Naive thymus-derived CD8-positive, alpha-beta T cell (primary cell): Measurements from ENCODE around the gene OXCT2. TPM values are rescaled to one million over a fixed set of nuclear protein-coding genes. Genes with fewer than 3 reads are reported as not detected.
A peak's percentile ranks its signal among the peaks of the same experiment; 100 is the strongest.
"Not testable (repeated sequence)": the region's sequence is repeated elsewhere in the genome, so short reads cannot be mapped to it uniquely, and the experiment has no call there.

Experiments used
- ATAC-seq, 2 donors: fragments of 150-1000 bp; cut with Tn5 transposase in 1 of 2; sonication (Bioruptor Pico), chemical (Tn5 transposase) in 1 of 2; 1 replicate in 1 of 2; 2 replicates in 1 of 2; pipeline ENCODE4 v1.10.0; 2021; ENCODE audit warnings: mild to moderate bottlenecking in 2 of 2, moderate library complexity in 2 of 2
- POLR2A ChIA-PET: fragments of 350-600 bp; sonication (Branson Sonifier 250); formaldehyde crosslinking; loops from one replicate; lab custom pipeline; 2021; ENCODE audit warnings: antibody characterized with exemption; lab: Charles Lee
- DNase-seq, 10 donors: peaks; one replicate each; pipeline versions ENCODE4 v3.0.0 to v3.0.0-alpha.2; 2020 to 2022
- H3K27ac Mint-ChIP-seq, 10 donors: one replicate each; pipeline ENCODE4 v1.8.0; 2020 to 2022; ENCODE audit warnings: mild to moderate bottlenecking in 10 of 10, mixed read lengths in 10 of 10, moderate library complexity in 4 of 10, inconsistent platforms in 1 of 10
- H3K27me3 Mint-ChIP-seq, 5 donors: one replicate each; pipeline ENCODE4 v1.8.0; 2021 to 2022; ENCODE audit warnings: mixed read lengths in 5 of 5
- H3K36me3 Mint-ChIP-seq, 3 donors: one replicate each; pipeline ENCODE4 v1.8.0; 2020 to 2022; ENCODE audit warnings: mixed read lengths in 3 of 3, mild to moderate bottlenecking in 2 of 3, inconsistent platforms in 1 of 3
- H3K4me1 Mint-ChIP-seq, 4 donors: one replicate each; pipeline ENCODE4 v1.8.0; 2021 to 2022; ENCODE audit warnings: mixed read lengths in 4 of 4
- H3K4me3 Mint-ChIP-seq, 10 donors: one replicate each; pipeline ENCODE4 v1.8.0; 2020 to 2022; ENCODE audit warnings: mild to moderate bottlenecking in 10 of 10, mixed read lengths in 10 of 10, moderate library complexity in 6 of 10, inconsistent platforms in 1 of 10
- H3K9me3 Mint-ChIP-seq, 9 donors: one replicate each; pipeline ENCODE4 v1.8.0; 2020 to 2022; ENCODE audit warnings: mixed read lengths in 9 of 9, mild to moderate bottlenecking in 3 of 9, inconsistent platforms in 1 of 9, moderate library complexity in 1 of 9
- polyA plus RNA-seq, 3 donors: library from polyadenylated mRNA; unstranded; fragments of 300-500 nt; fragmentation: Illumina TruSeq; gene quantifications; one replicate each; pipeline ENCODE4 v1.2.3, GENCODE V29; 2021
- total RNA-seq, 8 experiments: library from RNA in 2 of 8; stranded (reverse) in 2 of 8; gene quantifications; one replicate each; pipeline ENCODE4 v1.2.3 and lab custom pipeline; 2021 to 2026

The OXCT2 gene
- total RNA-seq: not detected
- polyA plus RNA-seq: not detected
- 0 to 3.1 (median 0.16) reads per million in 6 experiments for total RNA-seq (lab: John Stamatoyannopoulos, UW)

DNA sequence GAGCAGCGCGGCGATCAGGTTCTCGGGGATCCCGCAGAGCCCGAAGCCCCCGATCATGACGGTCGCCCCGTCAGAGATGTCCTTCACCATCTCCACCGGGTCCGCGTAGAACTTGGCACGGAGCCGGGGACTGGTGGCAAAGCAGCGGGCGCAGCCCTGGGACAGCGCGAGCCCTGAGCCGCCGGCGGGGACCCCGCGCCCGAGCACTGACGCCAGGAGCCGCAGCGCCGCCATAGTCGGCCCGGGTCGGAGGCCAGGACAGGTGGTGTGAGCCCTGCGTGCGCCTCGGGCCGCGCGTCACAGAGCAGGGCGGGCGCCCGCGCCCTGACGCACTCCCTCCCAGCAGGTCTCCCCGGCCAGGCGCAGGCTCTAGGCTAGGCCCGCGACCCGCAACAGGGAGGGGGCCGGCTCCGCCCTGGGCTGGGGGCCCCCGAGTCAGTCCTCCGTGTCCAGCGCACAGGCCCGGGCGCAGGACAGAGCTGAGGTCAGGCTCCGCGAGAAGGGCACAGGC is at the start of gene OXCT2:
Gene OXCT2, minus strand, starts transcription at position 327 of the 511 bp plus-strand sequence. Its CDS starts 93 bp downstream, at position 234.
- H3K27me3 Mint-ChIP-seq, DNase-seq, H3K9me3 Mint-ChIP-seq, H3K4me1 Mint-ChIP-seq, H3K27ac Mint-ChIP-seq, POLR2A ChIA-PET, H3K36me3 Mint-ChIP-seq: not testable (repeated sequence)
- ATAC-seq: peak; percentile 35 to 37
- peak within 1 kb of the TSS in 6 of 10 donors; percentile 18 to 59 (median 44) for H3K4me3 Mint-ChIP-seq

DNA sequence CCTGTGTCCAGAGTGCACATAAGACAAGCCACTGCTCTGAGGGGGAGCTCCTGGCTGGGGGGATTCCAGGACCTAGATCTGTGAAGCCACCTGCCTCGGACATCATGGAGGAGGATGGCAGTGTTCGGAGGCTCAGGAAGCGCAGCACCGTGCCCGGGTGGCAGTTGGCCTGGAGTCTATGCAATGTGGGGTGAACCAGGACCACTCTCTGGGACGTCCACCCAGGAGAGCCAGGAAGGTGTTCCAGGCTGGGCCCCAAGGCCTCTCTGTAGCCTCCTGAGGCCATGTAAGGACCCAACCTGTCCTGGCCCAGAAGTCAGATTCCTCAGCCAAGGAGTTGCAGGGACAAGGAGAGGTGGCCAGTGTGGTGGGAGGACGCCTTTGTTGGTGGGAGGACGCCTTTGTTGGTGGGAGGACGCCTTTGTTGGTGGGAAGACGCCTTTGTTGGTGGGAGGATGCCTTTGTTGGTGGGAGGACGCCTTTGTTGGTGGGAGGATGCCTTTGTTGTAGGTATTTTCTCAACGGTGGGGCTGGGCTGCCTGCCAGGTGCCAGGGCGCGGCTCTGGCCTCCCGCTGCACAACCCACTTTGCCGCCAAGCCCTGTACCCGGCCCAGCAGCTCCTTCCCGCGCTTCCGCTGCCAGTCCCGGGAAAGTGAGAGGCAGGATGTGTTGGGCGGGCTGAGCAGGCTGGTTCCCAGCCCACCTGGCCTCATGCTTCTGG is 48.1 kb upstream of the OXCT2 start:
- Mint-ChIP-seq H3K27me3 (peaks cover 14 to 74% (median 41%) of the 10 kb centered on the region in 5 donors), H3K36me3 (no peaks in the 10 kb centered on the region), H3K27ac (peak overlapping the region in 1 of 10 donors; percentile 40), H3K9me3 (no peaks in the 10 kb centered on the region), H3K4me1 (peaks cover 9 to 27% (median 20%) of the 10 kb centered on the region in 4 donors), H3K4me3 (peak overlapping the region in 1 of 10 donors; percentile 13)
- POLR2A ChIA-PET: no interaction called here
- peak in 4 of 10 donors; percentile 5 to 45 (median 18) for DNase-seq
- peak in 1 of 2 donors; percentile 42 for ATAC-seq

DNA sequence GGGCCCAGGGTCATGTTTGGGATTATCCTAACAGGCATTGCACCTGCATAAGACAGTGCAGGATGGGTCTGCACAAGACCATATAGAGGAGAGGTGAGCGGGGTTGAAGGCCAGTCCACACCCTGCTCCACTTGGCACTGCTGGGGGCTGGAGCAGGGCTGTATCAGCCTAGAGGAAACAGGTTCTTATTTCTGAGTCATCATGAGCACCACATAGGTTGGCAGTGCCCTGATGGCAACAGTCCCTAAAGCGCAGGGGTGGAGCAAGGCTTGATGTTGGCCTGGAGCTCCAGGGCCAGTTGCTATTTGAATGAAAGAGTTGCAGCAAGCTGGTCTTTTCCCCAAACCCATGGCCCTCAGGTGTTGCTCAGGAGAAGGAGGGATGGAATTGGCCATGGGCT is 47.3 kb upstream of the OXCT2 start:
- DNase-seq: no peak
- Mint-ChIP-seq H3K4me1 (peaks cover 9 to 27% (median 20%) of the 10 kb centered on the region in 4 donors), H3K36me3 (no peaks in the 10 kb centered on the region), H3K9me3 (no peaks in the 10 kb centered on the region), H3K4me3 (no peak overlapping the region), H3K27ac (peak overlapping the region in 2 of 10 donors; percentile 13 to 33), H3K27me3 (peaks cover 14 to 67% (median 37%) of the 10 kb centered on the region in 5 donors)
- POLR2A ChIA-PET: no interaction called here
- no peak for ATAC-seq

DNA sequence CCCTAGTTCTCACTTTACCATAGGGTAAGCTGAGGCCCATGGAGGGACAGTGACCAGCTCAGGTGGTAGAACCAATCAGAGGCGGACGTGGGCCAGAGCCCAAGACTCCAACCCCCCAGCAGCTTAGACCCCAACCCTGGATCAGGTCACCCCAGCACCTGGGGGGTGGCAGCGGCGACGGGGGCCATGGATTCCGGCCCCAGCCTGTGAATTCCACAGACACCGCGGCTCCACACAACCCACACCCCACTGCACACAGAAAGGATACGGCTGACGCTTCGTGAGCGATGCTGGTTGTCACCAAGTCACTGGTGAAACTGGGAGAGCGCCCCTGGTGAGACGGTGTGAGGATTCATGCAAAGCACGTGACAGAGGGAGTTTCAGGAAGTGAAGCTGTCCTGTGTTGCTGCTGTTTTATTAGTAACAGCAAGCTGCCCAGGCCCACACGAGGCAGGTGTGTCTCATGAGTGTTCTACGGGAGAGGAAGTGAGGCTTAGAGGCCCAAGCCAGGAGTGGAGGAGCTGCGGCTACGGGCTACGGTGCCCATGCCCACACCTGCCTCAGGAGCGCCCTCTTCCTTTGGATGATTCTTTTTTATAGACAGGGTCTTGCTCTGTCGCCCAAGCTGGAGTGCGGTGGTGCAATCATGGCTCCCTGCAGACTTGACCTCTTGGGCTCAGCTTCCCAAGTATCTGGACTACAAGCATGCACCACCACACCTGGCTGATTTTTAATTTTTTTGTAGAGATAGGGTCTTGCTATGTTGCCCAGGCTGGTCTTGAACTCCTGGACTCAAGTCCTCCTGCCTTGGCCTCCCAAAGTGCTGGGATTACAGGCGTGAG is 46.2 kb upstream of the OXCT2 start:
- H3K9me3 Mint-ChIP-seq: not testable (repeated sequence)
- POLR2A ChIA-PET: interaction anchor here (1.2 to 2.7 kb wide), 2 partner anchors 85 to 154 kb away, joined by 3 to 12 read pairs; partner anchors contain the start of gene MYCL

DNA sequence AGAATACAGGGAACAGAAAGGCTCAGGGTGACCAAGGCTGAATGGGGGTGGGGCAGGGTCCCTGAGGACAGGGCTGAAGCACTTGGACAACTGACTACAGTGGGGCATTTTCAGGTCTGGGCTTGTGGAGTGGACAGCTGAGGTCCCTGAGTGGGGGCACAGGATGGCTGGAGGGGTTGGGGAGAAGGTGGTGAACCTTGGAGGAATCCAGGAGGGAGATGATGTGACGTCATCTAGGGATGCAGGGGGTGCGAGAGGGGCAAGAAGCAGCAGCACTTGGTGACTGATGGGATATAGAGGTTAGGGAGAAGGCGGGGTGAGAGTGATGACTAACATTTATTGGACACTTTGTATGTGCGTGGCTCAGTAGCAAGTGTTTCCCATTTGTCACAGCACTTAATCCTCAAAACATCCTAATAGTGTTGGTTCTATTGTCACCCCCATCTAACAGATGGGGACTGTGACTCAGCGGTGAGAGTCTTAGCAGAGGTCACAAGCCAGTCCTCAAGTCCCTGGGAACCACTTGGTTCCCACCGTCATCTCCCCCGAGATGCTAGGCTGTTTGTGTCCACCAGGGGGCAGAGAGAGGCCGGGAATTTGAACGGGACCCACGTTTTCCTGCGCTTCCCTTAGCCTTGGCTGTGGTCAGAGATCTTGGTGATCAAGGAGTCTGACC is 45.4 kb upstream of the OXCT2 start:
- POLR2A ChIA-PET: interaction anchor here (2.7 kb wide), 1 partner anchor 85 kb away, joined by 12 read pairs; the partner anchor contains the start of gene MYCL
- no peaks in the 10 kb centered on the region for H3K9me3 Mint-ChIP-seq
- ATAC-seq (peak; percentile 54 to 65), DNase-seq (peak; percentile 18 to 71 (median 47))
- peaks cover 9 to 27% (median 20%) of the 10 kb centered on the region in 4 donors for H3K4me1 Mint-ChIP-seq
- H3K4me3 Mint-ChIP-seq: peak overlapping the region; percentile 42 to 90 (median 76)
- H3K27ac Mint-ChIP-seq: peak overlapping the region in 2 of 10 donors; percentile 18 to 89
- peaks cover 7 to 58% (median 30%) of the 10 kb centered on the region in 5 donors for H3K27me3 Mint-ChIP-seq
- no peaks in the 10 kb centered on the region for H3K36me3 Mint-ChIP-seq

More for the DNA sequence above, 46.2 kb upstream of the OXCT2 start:
- H3K36me3 Mint-ChIP-seq: not testable (repeated sequence)
- peak overlapping the region; percentile 65 to 90 (median 80) for H3K4me3 Mint-ChIP-seq
- H3K4me1 Mint-ChIP-seq: peaks cover 9 to 27% (median 20%) of the 10 kb centered on the region in 4 donors
- peaks cover 11 to 64% (median 34%) of the 10 kb centered on the region in 5 donors for H3K27me3 Mint-ChIP-seq
- H3K27ac Mint-ChIP-seq: peak overlapping the region; percentile 47 to 91 (median 80)
- ATAC-seq: peak; percentile 89 to 94
- DNase-seq: peak; percentile 13 to 79 (median 46)

DNA sequence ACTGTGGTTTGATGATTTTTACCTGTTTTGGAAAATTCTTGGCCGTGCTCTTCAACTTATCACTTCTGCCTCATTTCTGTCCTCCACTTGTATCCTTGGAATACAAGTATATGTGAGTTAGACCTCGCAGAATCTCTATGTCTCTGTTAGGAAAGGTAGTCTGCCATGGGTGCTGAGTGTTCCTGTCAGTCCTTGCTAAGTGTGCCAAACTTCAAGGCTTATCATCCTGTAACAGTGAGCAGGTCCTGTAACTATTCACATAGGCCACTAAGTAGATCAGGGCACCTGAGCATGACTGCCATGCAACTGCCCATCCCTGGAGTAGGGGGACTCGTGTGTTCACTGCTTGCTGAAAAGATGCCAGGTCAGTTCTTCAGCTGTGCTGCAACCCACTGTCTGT is 41.8 kb upstream of the OXCT2 start:
- no peak for ATAC-seq
- Mint-ChIP-seq H3K36me3 (peaks cover 0 to 4% (median 0%) of the 10 kb centered on the region in 3 donors), H3K4me3 (peak overlapping the region in 1 of 10 donors; percentile 15), H3K4me1 (peaks cover 3 to 13% (median 9%) of the 10 kb centered on the region in 4 donors), H3K27ac (peak overlapping the region in 1 of 10 donors; percentile 26), H3K9me3 (no peaks in the 10 kb centered on the region), H3K27me3 (peaks cover 2 to 31% (median 11%) of the 10 kb centered on the region in 5 donors)
- no peak for DNase-seq
- POLR2A ChIA-PET: no interaction called here

DNA sequence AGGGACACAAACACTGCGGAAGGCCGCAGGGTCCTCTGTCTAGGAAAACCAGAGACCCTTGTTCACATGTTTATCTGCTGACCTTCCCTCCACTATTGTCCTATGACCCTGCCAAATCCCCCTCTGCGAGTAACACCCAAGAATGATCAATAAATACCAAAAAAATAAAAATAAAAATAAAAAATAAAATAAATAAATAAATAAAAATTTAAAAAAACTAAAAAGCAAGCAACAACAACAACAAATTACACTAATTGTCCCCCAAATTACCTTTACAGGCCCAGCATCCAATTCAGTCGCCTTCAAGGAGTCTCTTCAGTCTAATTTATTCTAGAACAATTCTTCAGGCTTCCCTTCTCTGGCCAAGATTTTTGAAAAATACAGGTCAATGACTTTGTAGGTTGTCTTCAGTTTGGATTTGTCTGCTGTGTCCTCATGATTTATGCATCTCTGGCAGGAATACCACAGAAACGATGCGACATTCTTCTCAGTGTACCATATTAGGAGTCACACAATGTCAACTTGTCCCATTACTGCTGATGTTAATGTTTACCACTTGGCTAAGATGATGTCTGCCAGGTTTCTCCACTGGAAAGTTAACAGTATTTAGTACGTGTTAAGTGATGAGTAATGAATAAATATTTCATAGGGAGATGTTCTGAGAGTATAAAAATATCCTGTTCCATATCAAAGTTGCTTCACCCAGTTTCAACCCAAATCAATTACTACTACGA is 37.8 kb upstream of the OXCT2 start:
- H3K9me3 Mint-ChIP-seq: peaks cover 2 to 14% (median 7%) of the 10 kb centered on the region in 9 donors
- POLR2A ChIA-PET: no interaction called here
- no peak for DNase-seq
- H3K4me1 Mint-ChIP-seq: no peaks in the 10 kb centered on the region
- no peak for ATAC-seq
- H3K27me3 Mint-ChIP-seq: peaks cover 0 to 9% (median 0%) of the 10 kb centered on the region in 5 donors
- H3K36me3 Mint-ChIP-seq: peaks cover 4 to 15% (median 10%) of the 10 kb centered on the region in 3 donors
- no peak overlapping the region for H3K27ac Mint-ChIP-seq
- no peak overlapping the region for H3K4me3 Mint-ChIP-seq

DNA sequence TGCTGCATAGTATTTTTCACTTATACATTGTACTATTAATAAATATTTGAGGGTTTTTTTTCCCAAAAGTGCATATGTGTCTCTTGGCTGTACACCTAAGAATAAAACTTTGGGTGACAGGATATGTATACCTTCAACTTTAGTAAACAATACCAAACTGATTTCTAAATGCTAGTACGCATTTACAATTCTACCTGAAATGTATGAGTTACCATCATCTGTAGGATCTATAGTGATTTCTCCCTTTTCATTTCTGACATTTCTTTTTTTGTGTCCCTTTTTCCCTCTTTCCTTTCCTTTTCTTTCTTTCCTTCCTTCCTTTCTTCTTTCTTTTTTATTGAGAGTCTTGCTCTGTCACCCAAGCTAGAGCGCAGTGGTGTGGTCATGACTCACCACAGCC is 34.2 kb upstream of the OXCT2 start:
- no peaks in the 10 kb centered on the region for H3K4me1 Mint-ChIP-seq
- H3K9me3 Mint-ChIP-seq: peaks cover 2 to 14% (median 7%) of the 10 kb centered on the region in 9 donors
- H3K36me3 Mint-ChIP-seq: peaks cover 4 to 15% (median 10%) of the 10 kb centered on the region in 3 donors
- peak overlapping the region in 1 of 10 donors; percentile 29 for H3K4me3 Mint-ChIP-seq
- DNase-seq (no peak), ATAC-seq (no peak)
- H3K27me3 Mint-ChIP-seq: no peaks in the 10 kb centered on the region
- H3K27ac Mint-ChIP-seq: no peak overlapping the region
- POLR2A ChIA-PET: no interaction called here

DNA sequence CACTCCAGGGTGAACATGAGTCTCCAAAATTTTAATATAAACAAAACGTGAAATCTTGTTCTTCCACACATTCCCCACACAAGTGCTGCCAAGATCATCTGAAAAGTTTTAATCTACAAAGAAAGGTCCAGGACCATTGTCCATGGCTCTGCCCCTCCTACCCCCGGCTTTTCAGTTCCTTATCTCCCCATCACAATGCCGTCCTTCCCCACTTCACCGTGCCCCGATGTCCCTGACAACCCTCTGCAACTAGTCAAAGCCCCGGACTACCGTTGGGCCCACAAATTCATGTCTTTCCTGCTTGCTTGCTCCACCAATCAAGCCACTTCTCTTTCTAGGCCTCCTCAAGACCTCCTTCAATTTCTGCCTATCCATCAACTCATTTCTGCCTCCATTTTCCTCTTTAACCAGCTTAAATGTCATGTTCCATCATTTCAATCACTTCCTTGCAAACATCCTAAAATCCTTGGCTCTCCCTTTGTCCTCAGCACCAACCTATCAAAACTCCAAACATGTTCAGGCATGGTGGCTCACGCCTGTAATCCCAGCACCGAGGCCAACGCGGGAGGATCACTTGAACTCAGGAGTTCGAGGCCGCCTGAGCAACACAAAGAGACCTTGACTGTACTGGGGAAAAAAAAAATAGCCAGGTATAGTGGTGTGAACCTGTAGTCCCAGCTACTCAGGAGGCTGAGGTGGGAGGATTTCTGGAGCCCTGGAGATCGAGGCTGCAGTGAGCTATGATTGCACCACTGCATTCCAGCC is 31.5 kb upstream of the OXCT2 start:
- peak overlapping the region in 1 of 10 donors; percentile 7 for H3K27ac Mint-ChIP-seq
- no peak overlapping the region for H3K4me3 Mint-ChIP-seq
- POLR2A ChIA-PET: interaction anchor here (0.7 kb wide), 1 partner anchor 20 kb away, joined by 6 read pairs; no protein-coding TSS in a partner anchor
- peaks cover 4 to 11% (median 11%) of the 10 kb centered on the region in 3 donors for H3K36me3 Mint-ChIP-seq
- DNase-seq (no peak), ATAC-seq (no peak)
- H3K4me1 Mint-ChIP-seq: peaks cover 0 to 13% (median 8%) of the 10 kb centered on the region in 4 donors
- peaks cover 2 to 14% (median 7%) of the 10 kb centered on the region in 9 donors for H3K9me3 Mint-ChIP-seq
- H3K27me3 Mint-ChIP-seq: no peaks in the 10 kb centered on the region

DNA sequence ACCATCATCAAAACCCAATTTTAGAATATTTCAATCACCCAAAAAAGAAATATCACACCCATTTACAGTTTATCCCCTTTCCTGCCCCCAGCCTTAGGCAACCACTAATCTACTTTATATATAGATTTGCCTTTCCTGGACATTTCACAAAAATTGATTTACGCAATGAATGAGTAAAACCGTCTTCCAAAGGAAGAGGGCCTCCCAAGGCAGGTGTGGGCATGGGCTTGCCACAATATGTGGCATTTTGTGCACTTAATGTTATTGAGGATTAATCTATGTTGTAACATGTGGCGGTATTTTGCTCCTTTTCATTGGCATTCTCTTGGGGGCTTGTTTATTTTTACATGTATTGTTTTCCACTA is 29.3 kb upstream of the OXCT2 start:
- Mint-ChIP-seq H3K36me3 (peaks cover 4 to 9% (median 7%) of the 10 kb centered on the region in 3 donors), H3K27ac (no peak overlapping the region), H3K4me3 (peak overlapping the region in 1 of 10 donors; percentile 33), H3K4me1 (peaks cover 0 to 13% (median 8%) of the 10 kb centered on the region in 4 donors), H3K9me3 (peaks cover under 1 to 9% (median 5%) of the 10 kb centered on the region in 9 donors), H3K27me3 (no peaks in the 10 kb centered on the region)
- DNase-seq (no peak), ATAC-seq (no peak)
- POLR2A ChIA-PET: interaction anchor here (2.2 kb wide), 1 partner anchor 11 kb away, joined by 13 read pairs; the partner anchor contains the start of gene BMP8B
